Spinal cord (tissue), 10 donors: ENCODE measurements around the gene HSF4. TPM values are rescaled to one million over a fixed set of nuclear protein-coding genes. Genes with fewer than 3 reads are reported as not detected.
A peak's percentile ranks its signal among the peaks of the same experiment; 100 is the strongest.

Experiments used
- DNase-seq, 6 donors: peaks; one replicate each; pipeline versions ENCODE4 v3.0.0 to v3.0.0-alpha.2; 2013 to 2015; ENCODE audit warnings: low spot score in 6 of 6, low read depth in 4 of 6
- H3K27ac ChIP-seq: one replicate; pipeline ENCODE4 v1.5.1; 2013; ENCODE audit warnings: low read depth, low read length, control low read depth
- H3K27me3 ChIP-seq: one replicate; pipeline ENCODE4 v1.6.1; 2013; ENCODE audit warnings: low read length; ENCODE audit not compliant: control insufficient read depth, insufficient read depth
- H3K36me3 ChIP-seq: one replicate; pipeline ENCODE4 v1.6.1; 2013; ENCODE audit warnings: low read length; ENCODE audit not compliant: control insufficient read depth, insufficient read depth
- H3K4me1 ChIP-seq: one replicate; pipeline ENCODE4 v1.6.1; 2013; ENCODE audit warnings: low read length; ENCODE audit not compliant: control insufficient read depth, insufficient read depth
- H3K4me3 ChIP-seq: one replicate; pipeline ENCODE4 v1.5.1; 2013; ENCODE audit warnings: low read depth, low read length, control low read depth
- H3K9me3 ChIP-seq: one replicate; pipeline ENCODE4 v1.6.1; 2013; ENCODE audit warnings: low read length; ENCODE audit not compliant: control insufficient read depth, insufficient read depth
- WGBS: methylation state at CpG from one replicate; pipeline ENCODE4 v1.1.5; 2013; ENCODE audit warnings: missing lambda C conversion rate; ENCODE audit not compliant: insufficient coverage; 5-methylcytosine and 5-hydroxymethylcytosine counted together
- polyA plus RNA-seq, 2 donors: library from polyadenylated mRNA; unstranded; fragments of 120-200 nt; gene quantifications; one replicate each; pipeline ENCODE4 v1.2.1, GENCODE V29; 2013; ENCODE audit not compliant: insufficient read length in 2 of 2
- total RNA-seq, 2 donors: library from RNA; depleted of rRNA in 1 of 2; stranded (reverse); fragments of 120-200 nt in 1 of 2; fragments of >200 nt in 1 of 2; gene quantifications; one replicate each; pipeline versions ENCODE4 v1.2.3 to v1.2.4, GENCODE V29; 2013 to 2014
- donor health status: healthy.

HSF4 gene
- total and polyA plus RNA-seq, 4 donors = 14.0 to 55.0 (median 41.5) TPM

DNA sequence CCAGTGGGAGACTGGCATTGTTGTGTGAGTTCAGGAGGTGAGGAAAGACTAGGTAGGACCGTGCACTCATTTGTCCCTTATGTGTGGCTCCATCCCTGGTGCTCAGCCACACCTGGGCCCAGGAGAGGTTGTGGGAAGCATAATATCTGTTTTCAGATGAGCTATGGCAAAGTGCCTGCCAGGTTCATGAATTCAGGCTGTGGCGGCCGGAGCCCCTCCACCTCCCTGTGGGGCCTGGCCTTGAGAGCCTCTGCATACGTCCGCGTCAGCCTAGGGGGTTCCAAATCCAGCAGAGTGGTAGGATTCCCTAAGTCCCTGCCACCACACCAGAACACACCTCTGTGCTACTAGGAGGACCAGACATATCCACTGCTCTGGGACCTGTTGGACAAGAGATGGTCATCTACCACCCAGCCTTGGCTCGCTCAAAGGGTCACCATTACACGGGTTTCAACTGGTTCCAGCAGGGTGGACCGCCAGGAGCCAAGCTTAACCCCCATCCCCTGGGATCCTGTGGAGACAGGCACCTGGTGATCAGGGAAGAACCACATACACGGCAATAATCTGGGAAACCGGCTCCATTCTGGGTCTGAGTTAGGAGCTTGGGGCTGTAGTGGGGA, 15.8 kb upstream of the HSF4 start:
- no peak overlapping the region for H3K4me3 ChIP-seq
- H3K27me3 ChIP-seq = peaks cover 51% of the 10 kb centered on the region
- H3K4me1 ChIP-seq = peaks cover 30% of the 10 kb centered on the region
- H3K27ac ChIP-seq = no peak overlapping the region
- no peaks in the 10 kb centered on the region for H3K9me3 ChIP-seq
- H3K36me3 ChIP-seq = peaks cover 57% of the 10 kb centered on the region
- no peak for DNase-seq
- 92% methylated on average over 10 of the region's 11 CpGs for WGBS

DNA sequence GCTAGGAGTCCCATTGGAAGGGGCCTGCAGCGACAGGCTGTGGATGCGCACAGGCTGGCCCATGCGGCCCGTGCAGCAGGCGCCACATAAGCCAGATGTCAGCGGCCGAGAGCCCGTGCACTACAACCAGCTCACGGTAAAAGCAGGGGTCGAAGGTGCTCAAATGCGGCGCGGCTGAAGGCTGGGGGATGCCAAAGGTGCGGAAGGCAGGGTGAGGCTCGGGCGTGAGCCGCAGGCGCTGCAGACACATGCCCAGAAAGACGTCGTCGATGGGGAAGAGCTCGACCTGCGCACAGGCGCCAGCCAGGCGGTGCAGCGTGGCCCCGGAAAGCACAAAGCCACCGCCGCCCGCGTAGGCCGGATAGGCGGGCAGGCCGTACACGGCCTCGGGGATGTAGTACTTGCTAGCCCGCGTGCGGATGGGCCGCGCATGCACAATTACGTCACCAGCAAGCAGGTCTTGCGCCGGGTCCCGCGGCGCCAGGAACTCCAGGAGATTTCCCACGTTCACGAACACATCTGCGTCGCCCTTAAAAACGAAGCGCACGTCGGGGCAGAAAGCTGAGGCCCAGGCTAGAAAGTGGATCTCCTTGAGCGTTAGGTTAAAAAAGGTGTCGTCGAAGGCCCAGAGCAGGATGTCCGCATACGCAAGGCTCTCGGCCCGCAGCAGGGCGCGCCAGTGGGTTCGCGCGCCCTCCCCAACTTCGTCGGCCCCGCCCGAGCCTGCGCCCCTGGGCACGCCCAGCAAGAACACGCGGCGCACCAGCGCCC, 15.1 kb upstream of the HSF4 start:
- peaks cover 50% of the 10 kb centered on the region for H3K36me3 ChIP-seq
- no peak overlapping the region for H3K27ac ChIP-seq
- H3K4me3 ChIP-seq = no peak overlapping the region
- H3K4me1 ChIP-seq = peaks cover 32% of the 10 kb centered on the region
- 32% methylated on average over 77 of the region's 77 CpGs for WGBS
- H3K9me3 ChIP-seq = no peaks in the 10 kb centered on the region
- DNase-seq = no peak
- H3K27me3 ChIP-seq = peaks cover 58% of the 10 kb centered on the region

DNA sequence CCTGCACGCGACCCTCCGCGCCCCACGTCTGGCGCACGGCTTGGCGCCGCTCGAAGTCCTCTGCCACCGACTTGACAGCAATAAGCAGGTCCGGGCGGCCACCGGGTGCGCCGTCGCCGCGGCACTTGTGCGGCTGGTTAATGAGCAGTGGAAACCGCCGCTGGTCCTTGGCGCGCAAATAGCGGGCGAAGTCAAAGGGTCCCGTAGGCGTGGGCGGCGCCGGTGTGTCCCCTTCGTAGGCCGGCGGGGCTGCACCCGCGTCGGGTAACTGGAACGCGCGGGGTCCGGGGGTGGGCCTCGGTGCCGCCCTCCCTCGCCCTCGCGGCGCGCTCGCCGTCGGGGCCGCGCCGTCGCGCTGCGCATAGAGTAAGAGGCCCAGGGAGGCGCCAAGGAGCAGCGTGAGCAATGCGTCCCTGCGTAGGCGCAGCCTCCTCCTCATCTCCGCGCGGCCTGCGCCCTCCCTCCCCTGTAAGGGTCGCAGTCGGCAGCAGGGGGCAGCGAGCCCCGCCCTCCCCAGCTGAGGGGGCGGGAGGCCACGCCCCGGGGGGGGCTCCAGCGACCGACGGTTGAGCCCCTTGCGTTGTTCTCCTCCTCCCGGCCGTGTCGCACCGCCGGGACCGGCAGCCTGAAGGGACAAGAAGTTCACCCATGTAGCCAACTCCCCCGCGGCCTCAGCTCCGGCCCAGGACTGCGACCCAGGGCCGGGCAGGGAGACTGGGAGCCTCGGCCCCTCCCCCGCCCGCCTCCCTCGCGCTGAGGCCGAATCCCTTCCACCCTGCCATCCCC, 14.3 kb upstream of the HSF4 start:
- peak in 1 of 6 donors; percentile 68 for DNase-seq
- peaks cover 65% of the 10 kb centered on the region for H3K27me3 ChIP-seq
- no peaks in the 10 kb centered on the region for H3K9me3 ChIP-seq
- H3K27ac ChIP-seq = peak overlapping the region; percentile 65
- H3K4me1 ChIP-seq = peaks cover 39% of the 10 kb centered on the region
- peaks cover 42% of the 10 kb centered on the region for H3K36me3 ChIP-seq
- peak overlapping the region; percentile 36 for H3K4me3 ChIP-seq
- 1% methylated on average over 94 of the region's 94 CpGs for WGBS

DNA sequence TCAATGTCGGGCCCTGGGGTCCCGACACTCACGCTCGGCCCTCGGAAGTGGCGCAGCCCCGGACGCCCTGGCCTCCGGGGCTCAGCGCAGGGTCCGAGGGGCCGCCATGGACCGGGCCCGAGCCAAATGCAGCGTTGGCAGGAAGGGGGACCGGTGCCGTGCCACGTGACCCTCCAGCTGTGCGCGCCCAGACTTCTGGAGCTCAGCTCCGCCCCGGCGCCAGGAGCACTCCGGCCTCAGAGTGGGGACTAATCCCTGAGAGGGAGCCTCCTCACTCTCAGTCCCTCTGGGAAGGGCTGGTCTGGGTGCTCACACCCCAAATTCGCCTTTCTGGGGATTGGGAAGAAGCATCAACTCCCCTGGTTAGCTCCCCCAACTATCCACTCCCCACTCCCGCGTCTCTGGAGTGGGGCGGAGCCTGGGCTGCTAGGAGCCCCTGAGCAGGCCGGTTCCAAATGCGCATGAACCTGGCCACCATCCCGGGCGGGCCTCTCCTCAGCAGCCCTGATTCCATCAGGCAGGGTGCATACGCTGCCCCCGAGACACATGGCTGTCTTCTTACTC, 13.6 kb upstream of the HSF4 start, which contains the start of gene B3GNT9:
B3GNT9 (minus strand) TSS at position 166 of the 564 bp plus-strand sequence. CDS start 513 bp downstream, outside the sequence.
- 3% methylated on average over 34 of the region's 34 CpGs for WGBS
- DNase-seq = peak in 2 of 6 donors; percentile 13 to 85

GRCh38 chr16:67151431-67152097, 13.0 kb upstream of the HSF4 start:
- no peak for DNase-seq
- Histone ChIP-seq H3K4me3 (peak overlapping the region; percentile 36), H3K27ac (no peak overlapping the region), H3K9me3 (no peaks in the 10 kb centered on the region), H3K4me1 (peaks cover 48% of the 10 kb centered on the region), H3K27me3 (peaks cover 77% of the 10 kb centered on the region), H3K36me3 (peaks cover 29% of the 10 kb centered on the region)
- WGBS = 49% methylated on average over 7 of the region's 8 CpGs

More for the DNA sequence above, 13.6 kb upstream of the HSF4 start, which contains the start of gene B3GNT9:
- peaks cover 35% of the 10 kb centered on the region for H3K36me3 ChIP-seq
- H3K4me1 ChIP-seq = peaks cover 45% of the 10 kb centered on the region
- peak within 1 kb of the TSS; percentile 65 for H3K27ac ChIP-seq
- no peaks in the 10 kb centered on the region for H3K9me3 ChIP-seq
- peak within 1 kb of the TSS; percentile 36 for H3K4me3 ChIP-seq
- peaks cover 71% of the 10 kb centered on the region for H3K27me3 ChIP-seq

GRCh38 chr16:67154578-67155294, 9.8 kb upstream of the HSF4 start:
- peak in 1 of 6 donors; percentile 30 for DNase-seq
- Histone ChIP-seq H3K4me1 (peaks cover 43% of the 10 kb centered on the region), H3K9me3 (no peaks in the 10 kb centered on the region), H3K4me3 (peak overlapping the region; percentile 32), H3K36me3 (no peaks in the 10 kb centered on the region), H3K27me3 (peaks cover 85% of the 10 kb centered on the region), H3K27ac (no peak overlapping the region)
- WGBS = 6% methylated on average over 53 of the region's 61 CpGs

DNA sequence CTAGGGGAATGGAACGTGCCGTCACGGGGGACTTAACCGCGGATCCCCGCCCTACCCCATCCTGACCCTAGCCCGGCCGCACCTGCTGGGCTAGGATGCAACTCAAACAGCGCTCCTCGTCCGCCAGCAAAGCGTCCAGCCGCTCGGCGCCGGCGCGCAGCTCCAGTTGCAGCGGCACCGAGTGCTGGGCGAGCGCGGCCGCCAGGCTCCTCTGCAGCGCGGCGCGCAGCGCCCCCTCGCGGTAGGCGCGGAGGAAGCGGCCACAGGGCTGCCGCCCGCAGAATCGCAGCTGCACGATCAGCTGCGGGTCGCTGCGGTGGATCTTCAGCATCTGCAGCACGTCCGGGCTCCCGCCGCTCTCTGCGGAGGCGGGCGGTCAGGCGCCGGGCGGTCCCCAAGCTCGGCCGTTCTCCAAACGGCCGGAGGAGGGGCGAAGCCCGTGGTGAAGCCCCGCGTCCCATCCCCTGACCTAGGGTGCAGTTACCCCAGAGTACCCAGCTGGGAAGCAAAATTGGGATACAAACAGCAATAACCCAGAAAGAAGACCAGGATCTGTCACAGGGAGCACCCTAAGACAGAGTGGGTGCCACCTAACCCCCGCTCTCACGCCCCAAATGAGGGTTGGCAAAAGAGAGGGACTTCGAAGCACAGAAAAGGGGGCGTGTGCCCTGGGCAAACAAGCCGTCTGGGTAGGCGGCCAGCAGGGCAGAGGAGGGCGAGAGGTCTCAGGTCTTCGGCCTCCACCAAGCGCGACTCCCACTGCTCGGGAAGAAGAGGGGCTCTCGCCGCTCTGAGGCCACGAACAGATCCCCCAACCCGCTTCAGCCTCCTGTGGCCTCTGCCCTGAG, 9.0 kb upstream of the HSF4 start:
- Histone ChIP-seq H3K27me3 (peaks cover 85% of the 10 kb centered on the region), H3K36me3 (no peaks in the 10 kb centered on the region), H3K9me3 (no peaks in the 10 kb centered on the region), H3K27ac (no peak overlapping the region), H3K4me3 (peak overlapping the region; percentile 32), H3K4me1 (peaks cover 47% of the 10 kb centered on the region)
- peak in 4 of 6 donors; percentile 62 to 92 (median 81) for DNase-seq
- 2% methylated on average over 74 of the region's 74 CpGs for WGBS
